GM12892 (cell line): ENCODE data around the gene PYHIN1.
"Not testable (repeated sequence)": the region's sequence is repeated elsewhere in the genome, so short reads cannot be mapped to it uniquely, and the experiment has no call there.

Source experiments
- DNase-seq: peaks from one replicate; pipeline ENCODE4 v3.0.0; 2011; ENCODE audit not compliant: insufficient read length
- FAIRE-seq: peaks from 2 replicates; lab custom pipeline; 2011; peaks lifted over from hg19 to GRCh38; lab: Jason Lieb, UNC
- POLR2A ChIP-seq: IDR thresholded peaks from 2 replicates; pipeline ENCODE4 v1.6.1; 2011; ENCODE audit warnings: low read depth, low read length, control low read depth
- POLR2AphosphoS5 ChIP-seq: IDR thresholded peaks from 2 replicates; pipeline ENCODE4 v1.6.1; 2011; ENCODE audit warnings: low read depth, low read length, control low read depth
- TAF1 ChIP-seq: IDR thresholded peaks from 2 replicates; pipeline ENCODE4 v1.6.1; 2011; ENCODE audit warnings: low read depth, mild to moderate bottlenecking, control low read depth, low read length, borderline replicate concordance

PYHIN1 gene

GRCh38 chr1:158984386-158984785 lies 53.0 kb downstream of the PYHIN1 start:
- FAIRE-seq = no peak
- DNase-seq = no peak
- TF ChIP-seq POLR2A (no peak), TAF1 (no peak), POLR2AphosphoS5 (no peak)

- TF ChIP-seq TAF1 = no peak
- TF ChIP-seq POLR2A = no peak
- no peak for TF ChIP-seq POLR2AphosphoS5
- FAIRE-seq (no peak), DNase-seq (no peak)
Observed at GRCh38 chr1:158989424-158989823, 58.1 kb downstream of the PYHIN1 start.

- DNase-seq (no peak), FAIRE-seq (no peak)
- no peak for TF ChIP-seq TAF1
- no peak for TF ChIP-seq POLR2A
Observed at GRCh38 chr1:158992787-158993312, 61.5 kb downstream of the PYHIN1 start.

- FAIRE-seq (no peak), DNase-seq (no peak)
- no peak for TF ChIP-seq TAF1
- no peak for TF ChIP-seq POLR2A
- TF ChIP-seq POLR2AphosphoS5 = no peak
Observed at GRCh38 chr1:158996998-158997397, 65.6 kb downstream of the PYHIN1 start.

DNA sequence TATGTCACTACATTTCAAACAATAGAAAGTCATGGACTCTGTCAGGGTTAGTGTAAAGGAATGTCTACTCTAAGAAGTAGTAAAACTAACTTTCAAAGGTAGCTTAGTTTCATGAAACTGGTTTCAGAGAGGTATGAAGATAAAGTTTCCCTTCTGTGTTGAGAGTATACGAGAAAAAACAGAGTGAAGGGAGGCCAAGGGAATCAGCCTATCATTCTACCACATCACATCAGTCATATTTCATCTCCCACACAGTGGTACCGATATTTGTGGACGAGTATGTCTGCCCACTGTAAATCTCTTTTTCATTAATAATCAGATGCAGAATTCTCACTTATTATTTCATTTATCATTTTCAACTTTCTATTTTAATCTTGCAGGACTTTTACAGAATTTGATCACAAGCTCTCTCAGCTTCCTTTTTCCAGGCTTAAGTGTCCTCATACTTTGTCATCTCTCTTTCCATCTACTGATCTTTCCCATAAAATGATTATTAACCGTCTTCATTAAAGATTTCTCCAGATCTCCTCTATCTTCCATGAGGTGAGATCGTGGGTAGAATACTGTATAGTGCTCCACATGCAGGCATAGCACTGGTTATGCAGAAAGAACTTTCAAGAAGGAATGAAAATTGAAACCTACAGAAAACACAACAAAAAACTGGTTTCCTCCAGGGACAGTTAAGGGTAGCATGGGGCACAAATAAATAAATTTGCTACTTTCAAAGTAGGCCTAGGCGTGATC lies 66.9 kb downstream of the PYHIN1 start:
- peak; percentile 60 for FAIRE-seq
- DNase-seq = no peak
- TF ChIP-seq TAF1 = no peak

GRCh38 chr1:158998781-158999161 lies 67.4 kb downstream of the PYHIN1 start:
- FAIRE-seq (peak; percentile 90), DNase-seq (peak; percentile 16)
- no peak for TF ChIP-seq POLR2A
- no peak for TF ChIP-seq TAF1

DNA sequence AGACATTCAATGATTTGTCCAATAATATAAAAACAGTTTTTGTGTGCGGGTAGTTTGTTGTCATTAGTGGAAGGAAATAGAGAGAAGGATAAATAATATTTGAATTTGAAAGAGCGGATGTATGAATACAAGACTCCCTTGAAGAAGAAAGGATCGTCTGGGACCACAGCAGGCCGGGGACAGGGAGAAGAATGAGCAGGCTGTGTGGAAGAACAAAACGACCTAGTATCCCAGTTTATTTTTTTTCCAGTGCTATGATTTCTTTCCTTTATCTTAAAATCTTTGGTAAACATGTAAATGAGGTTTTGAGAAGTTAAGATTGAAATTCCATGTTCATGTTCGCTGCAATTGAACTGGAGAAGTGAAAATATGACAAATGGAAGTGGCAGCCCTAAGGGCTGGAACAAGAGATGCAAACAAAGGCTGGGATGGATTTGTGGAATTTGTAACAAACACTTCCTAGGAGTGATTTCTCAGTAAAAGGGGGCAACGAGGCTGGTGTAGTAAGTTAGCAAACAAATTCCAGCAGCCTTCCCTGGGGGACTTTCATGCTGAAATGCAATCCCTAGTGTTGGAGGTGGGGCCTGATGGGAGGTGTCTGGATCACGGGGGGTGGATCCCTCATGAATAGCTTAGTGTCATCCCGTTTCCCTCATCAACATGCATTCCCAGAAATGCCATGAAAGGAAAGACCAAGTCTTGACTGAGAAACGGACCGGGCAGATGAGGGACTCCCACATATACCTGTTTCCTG lies 68.1 kb downstream of the PYHIN1 start:
- DNase-seq = no peak
- FAIRE-seq = no peak
- TF ChIP-seq POLR2AphosphoS5 = no peak
- no peak for TF ChIP-seq TAF1
- TF ChIP-seq POLR2A = no peak

DNA sequence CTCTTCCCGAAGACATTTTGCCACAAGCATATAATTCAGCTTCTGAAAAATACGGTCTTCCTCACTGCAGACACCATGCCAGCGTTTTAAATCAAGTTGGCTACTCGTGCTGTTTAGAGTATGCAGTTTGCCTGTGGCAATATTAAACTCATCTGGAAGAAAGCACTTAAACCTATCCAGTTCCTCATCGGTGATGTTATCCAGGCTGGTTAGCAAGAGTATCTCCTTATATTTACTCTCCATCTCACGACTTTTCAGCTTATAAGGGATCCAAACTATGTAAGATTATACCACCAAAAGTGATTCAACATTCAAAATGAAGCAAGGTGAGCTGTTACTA lies 68.7 kb downstream of the PYHIN1 start:
- TF ChIP-seq TAF1 (no peak), POLR2AphosphoS5 (no peak), POLR2A (no peak)
- DNase-seq (no peak), FAIRE-seq (no peak)

GRCh38 chr1:159000625-159001024 lies 69.3 kb downstream of the PYHIN1 start:
- TF ChIP-seq POLR2A (no peak), POLR2AphosphoS5 (no peak), TAF1 (no peak)
- FAIRE-seq (no peak), DNase-seq (no peak)

DNA sequence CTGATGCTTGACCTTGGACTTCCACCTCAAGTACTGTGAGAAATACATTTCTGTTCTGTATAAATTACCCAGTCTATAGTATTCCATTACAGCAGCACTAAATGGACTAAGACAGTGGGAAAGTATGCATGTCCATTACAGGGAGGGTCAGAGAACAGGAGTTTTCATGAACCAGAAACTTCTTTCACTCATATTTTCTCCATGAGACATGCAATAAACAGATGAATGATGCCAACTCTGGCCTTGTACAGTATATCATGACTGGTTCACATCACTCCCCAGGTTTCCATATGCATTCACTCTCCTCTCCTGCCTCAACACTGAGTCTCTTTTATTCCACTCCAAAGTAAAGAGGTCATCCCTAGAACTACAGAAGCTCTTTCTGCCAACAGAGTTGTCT lies 73.8 kb downstream of the PYHIN1 start:
- FAIRE-seq = peak; percentile 50
- TF ChIP-seq POLR2AphosphoS5 = no peak
- no peak for TF ChIP-seq POLR2A
- TF ChIP-seq TAF1 = no peak
- no peak for DNase-seq

GRCh38 chr1:159005676-159006075 lies 74.3 kb downstream of the PYHIN1 start:
- no peak for FAIRE-seq
- TF ChIP-seq TAF1 = no peak
- no peak for TF ChIP-seq POLR2AphosphoS5
- TF ChIP-seq POLR2A = no peak
- DNase-seq = no peak

- FAIRE-seq, DNase-seq: not testable (repeated sequence)
Observed at GRCh38 chr1:159006210-159006807, 75.0 kb downstream of the PYHIN1 start.
